ENCODE measurements around the gene CSN2. TPM values are rescaled to one million over a fixed set of nuclear protein-coding genes. Genes with fewer than 3 reads are reported as not detected.
A peak's percentile ranks its signal among the peaks of the same experiment; 100 is the strongest.

The CSN2 gene
- total RNA-seq, 1 experiment from 2014 or later = not detected

- H3K27ac Mint-ChIP-seq (ENCODE audit: unreplicated experiment) = no peak overlapping the region
- no peaks in the 10 kb centered on the region for H3K36me3 Mint-ChIP-seq (ENCODE audit: insufficient read depth, unreplicated experiment)
- TF ChIP-seq, protein P1, sequence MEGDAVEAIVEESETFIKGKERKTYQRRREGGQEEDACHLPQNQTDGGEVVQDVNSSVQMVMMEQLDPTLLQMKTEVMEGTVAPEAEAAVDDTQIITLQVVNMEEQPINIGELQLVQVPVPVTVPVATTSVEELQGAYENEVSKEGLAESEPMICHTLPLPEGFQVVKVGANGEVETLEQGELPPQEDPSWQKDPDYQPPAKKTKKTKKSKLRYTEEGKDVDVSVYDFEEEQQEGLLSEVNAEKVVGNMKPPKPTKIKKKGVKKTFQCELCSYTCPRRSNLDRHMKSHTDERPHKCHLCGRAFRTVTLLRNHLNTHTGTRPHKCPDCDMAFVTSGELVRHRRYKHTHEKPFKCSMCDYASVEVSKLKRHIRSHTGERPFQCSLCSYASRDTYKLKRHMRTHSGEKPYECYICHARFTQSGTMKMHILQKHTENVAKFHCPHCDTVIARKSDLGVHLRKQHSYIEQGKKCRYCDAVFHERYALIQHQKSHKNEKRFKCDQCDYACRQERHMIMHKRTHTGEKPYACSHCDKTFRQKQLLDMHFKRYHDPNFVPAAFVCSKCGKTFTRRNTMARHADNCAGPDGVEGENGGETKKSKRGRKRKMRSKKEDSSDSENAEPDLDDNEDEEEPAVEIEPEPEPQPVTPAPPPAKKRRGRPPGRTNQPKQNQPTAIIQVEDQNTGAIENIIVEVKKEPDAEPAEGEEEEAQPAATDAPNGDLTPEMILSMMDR (IDR thresholded peaks at IDR 0.05; ENCODE audit: unreplicated experiment) = no peak
- no peak for DNase-seq
- no peaks in the 10 kb centered on the region for H3K27me3 Mint-ChIP-seq (ENCODE audit: unreplicated experiment)
- intact Hi-C loops (cut with micrococcal nuclease; ENCODE audit: unreplicated experiment) = no loop called here
- no peak overlapping the region for H3K4me3 Mint-ChIP-seq (ENCODE audit: low read depth, unreplicated experiment)
- no TSS peak for BruUV-seq (replicated peaks)
- H3K4me1 Mint-ChIP-seq (ENCODE audit: low read depth, unreplicated experiment) = peaks cover 14% of the 10 kb centered on the region
- CTCF ChIA-PET = no interaction called here
- no peaks in the 10 kb centered on the region for H3K9me3 Mint-ChIP-seq (ENCODE audit: low read depth, unreplicated experiment)
These were observed 21.1 kb upstream of the CSN2 start for GRCh38 chr4:69986663-69987062.

- no peaks in the 10 kb centered on the region for H3K9me3 Mint-ChIP-seq (ENCODE audit: low read depth, unreplicated experiment)
- intact Hi-C loops (cut with micrococcal nuclease; ENCODE audit: unreplicated experiment) = no loop called here
- H3K27ac Mint-ChIP-seq (ENCODE audit: unreplicated experiment) = peak overlapping the region; percentile 65
- peaks cover 14% of the 10 kb centered on the region for H3K4me1 Mint-ChIP-seq (ENCODE audit: low read depth, unreplicated experiment)
- no peaks in the 10 kb centered on the region for H3K27me3 Mint-ChIP-seq (ENCODE audit: unreplicated experiment)
- TF ChIP-seq, protein P1 (IDR thresholded peaks at IDR 0.05; ENCODE audit: unreplicated experiment) = no peak
- DNase-seq = peak; percentile 26
- CTCF ChIA-PET = interaction anchor here (1.6 kb wide), 1 partner anchor 286 kb away, joined by 3 read pairs; no protein-coding TSS in a partner anchor
- no peak overlapping the region for H3K4me3 Mint-ChIP-seq (ENCODE audit: low read depth, unreplicated experiment)
- H3K36me3 Mint-ChIP-seq (ENCODE audit: insufficient read depth, unreplicated experiment) = no peaks in the 10 kb centered on the region
- BruUV-seq (replicated peaks) = no TSS peak
These were observed 18.5 kb upstream of the CSN2 start for GRCh38 chr4:69984030-69984443.

GRCh38 chr4:69977582-69977981 is 12.1 kb upstream of the CSN2 start:
- TF ChIP-seq, protein P1 (IDR thresholded peaks at IDR 0.05; ENCODE audit: unreplicated experiment) = no peak
- BruUV-seq (replicated peaks) = no TSS peak
- Mint-ChIP-seq H3K27ac (ENCODE audit: unreplicated experiment) (no peak overlapping the region), H3K4me1 (ENCODE audit: low read depth, unreplicated experiment) (no peaks in the 10 kb centered on the region), H3K36me3 (ENCODE audit: insufficient read depth, unreplicated experiment) (no peaks in the 10 kb centered on the region), H3K9me3 (ENCODE audit: low read depth, unreplicated experiment) (no peaks in the 10 kb centered on the region), H3K4me3 (ENCODE audit: low read depth, unreplicated experiment) (no peak overlapping the region), H3K27me3 (ENCODE audit: unreplicated experiment) (no peaks in the 10 kb centered on the region)
- intact Hi-C loops (cut with micrococcal nuclease; ENCODE audit: unreplicated experiment) = no loop called here
- no peak for DNase-seq
- CTCF ChIA-PET = no interaction called here

- intact Hi-C loops (cut with micrococcal nuclease; ENCODE audit: unreplicated experiment) = no loop called here
- TF ChIP-seq, protein P1 (IDR thresholded peaks at IDR 0.05; ENCODE audit: unreplicated experiment) = no peak
- Mint-ChIP-seq H3K27me3 (ENCODE audit: unreplicated experiment) (no peaks in the 10 kb centered on the region), H3K27ac (ENCODE audit: unreplicated experiment) (no peak overlapping the region), H3K9me3 (ENCODE audit: low read depth, unreplicated experiment) (no peaks in the 10 kb centered on the region), H3K4me3 (ENCODE audit: low read depth, unreplicated experiment) (no peak overlapping the region), H3K36me3 (ENCODE audit: insufficient read depth, unreplicated experiment) (no peaks in the 10 kb centered on the region), H3K4me1 (ENCODE audit: low read depth, unreplicated experiment) (no peaks in the 10 kb centered on the region)
- BruUV-seq (replicated peaks) = no TSS peak
- no peak for DNase-seq
- CTCF ChIA-PET = no interaction called here
These were observed 9.1 kb upstream of the CSN2 start for GRCh38 chr4:69974631-69975030.

All from Calu3 (cell line).